HG02884 (cell line): ENCODE measurements around the gene PLD1.

Experiments used
- ATAC-seq: cut with Tn5 transposase; IDR thresholded peaks from one replicate; pipeline ENCODE4 v1.9.1; 2021; ENCODE audit warnings: mild to moderate bottlenecking, moderate library complexity; ENCODE audit not compliant: unreplicated experiment

Gene PLD1

DNA sequence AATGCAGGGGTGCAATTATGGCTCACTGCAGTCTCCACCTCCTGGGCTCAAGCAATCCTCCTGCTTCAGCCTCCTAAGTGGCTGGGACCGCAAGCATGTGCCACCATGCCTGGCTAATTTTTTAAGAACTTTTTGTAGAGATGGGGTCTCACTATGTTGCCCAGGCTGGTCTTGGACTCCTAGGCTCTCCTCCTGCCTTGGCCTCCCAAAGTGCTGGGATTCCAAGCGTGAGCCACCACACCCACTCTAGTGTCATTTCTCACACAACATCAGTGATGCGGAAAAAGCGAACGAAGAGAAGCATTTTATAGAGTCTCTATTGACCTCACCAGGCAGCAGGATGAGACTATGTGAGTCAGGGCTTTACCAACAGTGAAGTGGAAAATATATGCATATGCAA, 137.7 kb downstream of the PLD1 start:
- no peak for ATAC-seq

DNA sequence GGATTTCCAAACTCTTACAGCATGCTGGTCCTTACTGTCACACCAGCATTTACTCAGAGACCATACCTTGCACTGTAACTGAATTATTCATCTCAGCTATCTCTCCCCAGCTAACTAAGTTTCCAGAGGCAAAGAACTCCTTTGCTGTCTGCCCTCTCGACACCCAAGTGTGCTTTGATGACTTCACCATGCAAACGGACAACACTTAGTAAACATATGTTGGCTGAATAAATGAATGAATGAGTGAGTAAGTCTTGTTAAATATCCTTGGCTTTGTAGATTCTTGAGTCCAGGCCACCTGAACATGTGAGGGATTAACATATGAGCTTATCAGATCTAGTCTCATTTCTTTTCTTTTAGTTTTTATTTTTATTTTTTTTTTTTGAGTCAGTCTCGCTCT, 138.2 kb downstream of the PLD1 start:
- ATAC-seq: no peak

DNA sequence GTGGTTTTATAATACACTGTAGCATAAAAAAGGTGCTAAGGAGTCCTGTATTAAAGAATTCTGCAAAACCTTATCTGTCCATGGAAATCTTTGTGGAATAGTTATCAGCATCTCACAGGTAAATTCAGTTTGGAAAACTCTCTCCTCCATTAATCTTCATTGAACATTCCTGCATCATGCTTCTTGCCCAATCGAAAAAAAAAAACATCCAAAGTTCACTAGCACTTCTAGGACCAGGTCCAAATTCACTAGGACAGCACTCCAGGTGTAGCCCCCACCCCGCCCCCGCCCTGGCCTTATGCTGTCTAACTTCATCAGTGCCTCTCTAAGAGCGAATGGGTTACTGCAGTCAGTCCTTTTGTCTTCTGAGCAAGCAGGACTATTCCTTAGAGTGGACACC, 138.6 kb downstream of the PLD1 start:
- no peak for ATAC-seq

DNA sequence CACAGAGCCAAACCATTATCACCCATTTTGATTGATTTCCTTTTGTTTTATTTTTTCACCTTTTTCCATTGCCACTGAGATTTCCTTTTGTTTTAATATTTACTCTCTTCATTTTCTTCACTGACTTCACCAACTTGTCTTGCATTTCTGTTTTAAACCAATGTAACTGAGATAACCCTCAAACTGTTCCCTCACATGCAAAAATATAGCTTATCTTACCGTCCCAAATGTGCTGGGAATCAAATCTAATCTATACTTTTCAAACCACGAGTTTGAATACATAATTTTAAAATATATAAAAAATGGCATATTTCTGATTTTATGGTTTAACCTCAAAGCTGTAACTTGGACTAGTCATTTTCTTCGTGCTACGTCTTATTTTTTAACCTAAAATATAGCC, 143.8 kb downstream of the PLD1 start:
- ATAC-seq: no peak

DNA sequence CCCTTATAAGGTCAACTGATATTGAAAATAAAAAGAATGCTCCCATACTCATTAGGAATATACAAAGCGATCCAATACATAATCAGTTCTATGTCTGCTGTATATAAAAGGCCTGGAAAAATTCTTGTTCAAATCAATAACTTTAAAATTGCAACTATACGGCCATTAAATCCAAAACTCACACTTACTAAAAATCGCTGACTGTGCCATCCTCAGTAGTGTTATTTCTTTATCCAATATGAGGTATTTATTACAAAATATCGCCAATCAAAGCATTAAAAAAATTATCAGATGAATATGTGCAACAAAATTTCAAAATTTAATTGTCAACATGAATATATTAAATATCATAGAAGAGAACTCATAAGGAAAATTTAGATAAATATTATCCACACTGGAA, 146.5 kb downstream of the PLD1 start:
- ATAC-seq: no peak

DNA sequence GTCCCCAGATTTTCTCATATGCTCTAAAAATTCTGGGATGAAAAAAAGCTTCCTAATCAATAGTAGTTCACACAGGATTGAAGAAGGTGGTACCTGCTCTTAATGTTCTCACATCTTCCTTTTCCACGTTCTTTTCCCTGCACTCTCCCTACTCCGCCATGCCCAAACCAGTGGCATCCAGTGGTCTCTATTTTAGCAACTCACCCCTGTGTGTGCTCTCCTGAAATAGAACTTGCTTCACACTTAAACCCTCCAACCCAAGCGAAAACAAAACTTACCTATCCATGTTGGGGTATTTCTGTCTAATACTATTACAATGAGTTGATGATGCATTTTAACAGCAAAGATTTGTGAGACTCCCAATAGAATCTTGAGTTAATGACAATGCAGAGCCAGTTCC, 148.8 kb downstream of the PLD1 start:
- ATAC-seq: no peak

DNA sequence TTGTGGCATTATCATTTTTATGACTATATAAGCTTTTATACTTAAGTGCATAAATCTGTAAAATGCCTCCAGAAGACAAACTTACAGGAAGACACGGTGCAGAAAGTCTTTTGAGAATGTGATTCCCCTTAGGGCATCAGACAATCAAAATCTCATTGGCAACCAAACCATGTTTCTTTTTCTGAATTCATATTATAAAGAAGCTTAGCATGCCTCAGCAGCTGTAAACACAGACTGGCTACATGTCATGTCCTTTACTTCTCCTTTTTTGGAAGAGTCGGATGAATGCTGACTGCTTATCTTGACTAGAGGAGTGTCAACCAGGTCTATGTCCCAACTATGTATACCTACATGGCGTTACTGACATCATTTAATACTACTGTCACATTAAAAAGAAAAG, 150.1 kb downstream of the PLD1 start:
- no peak for ATAC-seq

DNA sequence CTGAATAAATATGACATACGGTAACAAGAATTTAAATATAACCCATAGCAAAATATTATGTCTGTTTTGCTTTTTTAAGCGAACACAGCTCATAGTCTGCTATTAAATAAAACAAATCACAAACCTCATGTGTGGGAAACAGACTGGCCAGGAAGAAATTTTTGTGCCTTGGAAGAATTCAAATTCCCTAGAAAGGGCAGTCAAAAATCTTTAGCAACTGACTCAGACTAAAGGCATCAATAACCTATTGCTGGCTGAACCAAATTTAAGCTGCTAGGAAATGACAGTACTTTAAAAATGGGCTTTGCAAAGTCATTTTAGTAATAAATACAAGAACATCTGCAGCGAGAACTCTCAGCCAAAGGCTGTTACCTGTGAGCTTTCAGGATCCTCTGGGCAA, 151.4 kb downstream of the PLD1 start:
- no peak for ATAC-seq

DNA sequence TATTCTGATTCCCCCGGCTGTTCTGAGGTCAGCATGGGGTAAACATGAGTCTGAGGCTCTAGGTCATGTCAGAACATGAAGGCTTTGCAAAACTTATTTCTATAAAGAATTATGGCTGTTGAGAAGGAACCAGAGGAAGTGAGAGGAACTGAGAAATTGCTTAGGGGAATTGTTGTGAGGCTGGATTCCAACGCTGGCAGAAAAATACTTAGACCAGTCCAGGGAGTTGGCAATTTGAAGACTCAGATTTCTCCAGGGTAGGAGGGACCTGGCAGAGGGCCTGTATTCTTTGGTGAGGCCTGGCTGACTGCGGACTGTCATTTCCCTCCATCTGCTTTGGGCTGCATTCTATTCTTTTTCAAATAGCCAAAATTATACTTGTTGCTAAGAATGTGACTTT, 155.5 kb downstream of the PLD1 start:
- no peak for ATAC-seq

DNA sequence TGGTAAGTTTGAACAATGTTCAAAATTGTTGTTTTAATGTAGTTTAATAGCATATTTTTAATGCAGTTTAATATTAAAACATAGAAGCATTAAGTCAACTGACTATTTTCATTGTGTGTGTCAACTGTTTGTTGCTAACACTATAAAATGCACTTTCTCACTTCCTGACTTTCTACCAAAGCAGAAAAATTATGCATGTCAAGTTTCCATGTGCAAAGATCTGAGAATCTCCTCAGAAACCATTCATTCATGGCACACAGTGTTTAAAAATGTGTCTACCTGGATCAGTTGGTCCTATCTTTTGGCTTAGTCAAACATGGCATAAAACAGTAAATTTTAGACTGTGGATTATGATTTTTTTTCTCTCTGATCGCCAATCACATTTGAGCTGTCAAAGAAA, 156.0 kb downstream of the PLD1 start:
- no peak for ATAC-seq

DNA sequence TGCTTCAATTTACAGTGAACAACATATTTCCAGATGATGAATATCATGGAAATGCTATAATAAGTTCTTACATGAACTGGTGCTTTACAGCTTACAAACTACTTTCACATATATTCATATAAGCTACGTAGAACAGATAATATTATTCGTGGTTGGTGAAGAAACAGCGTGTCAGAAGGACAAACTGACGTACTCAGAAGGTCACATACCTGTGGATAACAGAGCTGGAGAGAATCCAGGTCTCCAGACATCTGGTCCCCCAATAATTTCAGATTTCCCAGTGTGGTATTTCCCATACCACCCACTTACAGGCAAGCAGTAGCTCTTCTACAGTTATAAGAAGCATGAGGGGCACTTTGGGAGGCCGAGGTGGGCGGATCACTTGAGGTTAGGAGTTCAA, 156.6 kb downstream of the PLD1 start:
- ATAC-seq: no peak

DNA sequence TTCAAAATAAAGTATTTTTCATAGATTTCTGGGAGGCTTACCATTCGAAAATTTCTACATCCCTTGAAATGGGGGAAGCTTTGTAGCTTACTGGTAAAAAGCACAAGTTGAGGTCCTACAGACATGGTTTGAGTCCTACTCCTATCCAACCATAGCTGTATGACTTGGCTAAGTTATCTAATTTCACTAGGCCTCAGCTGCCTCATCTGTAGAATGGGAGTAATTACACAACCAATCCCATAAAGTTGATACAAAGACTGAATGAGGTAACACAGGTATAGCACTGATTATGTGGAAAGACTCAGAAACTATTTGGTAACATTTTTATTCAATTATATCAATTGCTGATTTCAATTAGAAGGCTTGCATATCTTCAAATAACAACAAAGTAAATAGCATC, 157.4 kb downstream of the PLD1 start:
- no peak for ATAC-seq

DNA sequence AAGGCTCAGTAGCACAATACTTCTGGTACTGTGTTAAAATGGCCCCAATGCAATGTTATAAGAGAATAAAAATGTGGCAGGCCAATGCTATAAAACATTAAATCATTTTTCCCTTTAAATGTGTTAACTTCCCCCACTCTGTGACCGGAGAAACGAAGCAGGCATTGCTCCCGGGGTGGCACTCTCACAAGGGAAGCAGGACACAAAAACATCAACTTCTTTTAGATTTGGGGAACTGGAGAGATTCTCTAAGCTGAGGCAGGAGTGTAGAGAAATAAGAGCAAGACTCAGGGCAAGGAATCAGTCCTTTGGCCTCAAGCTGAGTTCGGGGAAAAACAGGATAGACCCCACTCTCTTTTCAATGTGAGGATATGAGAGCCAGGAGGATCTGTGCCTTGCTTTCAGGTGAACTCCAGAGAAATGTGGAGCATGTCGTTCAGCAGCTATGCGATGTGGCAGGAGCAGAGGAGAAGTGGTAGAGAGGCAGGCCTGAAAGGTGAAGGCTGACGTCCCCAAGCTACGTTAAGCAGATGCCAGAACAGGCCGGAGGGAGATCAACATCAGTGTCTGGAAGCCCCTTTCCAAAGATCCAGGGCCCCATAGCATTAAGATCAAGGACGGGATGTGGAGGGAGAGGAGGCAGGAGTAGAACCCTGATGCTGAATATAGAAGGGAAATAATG, 160.2 kb downstream of the PLD1 start:
- ATAC-seq: no peak

DNA sequence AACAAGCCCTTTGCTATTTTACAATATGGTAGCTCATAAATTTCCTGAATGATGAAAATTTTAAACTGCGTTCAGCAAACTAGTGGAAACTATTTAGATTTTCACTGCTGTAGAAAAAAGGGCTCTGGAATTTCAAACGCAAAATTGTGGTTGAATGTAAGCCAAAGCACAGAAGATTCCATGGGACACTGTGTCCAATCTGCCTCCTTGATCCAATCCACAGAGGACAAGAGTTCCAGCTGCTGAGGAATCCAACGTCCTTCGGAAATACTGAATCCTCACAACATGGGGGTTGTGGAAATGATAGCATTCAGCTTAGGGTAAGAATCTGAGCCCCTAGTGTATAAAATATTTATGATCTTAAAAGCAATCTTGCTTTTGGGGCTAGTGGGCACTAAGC, 161.0 kb downstream of the PLD1 start:
- ATAC-seq: no peak

DNA sequence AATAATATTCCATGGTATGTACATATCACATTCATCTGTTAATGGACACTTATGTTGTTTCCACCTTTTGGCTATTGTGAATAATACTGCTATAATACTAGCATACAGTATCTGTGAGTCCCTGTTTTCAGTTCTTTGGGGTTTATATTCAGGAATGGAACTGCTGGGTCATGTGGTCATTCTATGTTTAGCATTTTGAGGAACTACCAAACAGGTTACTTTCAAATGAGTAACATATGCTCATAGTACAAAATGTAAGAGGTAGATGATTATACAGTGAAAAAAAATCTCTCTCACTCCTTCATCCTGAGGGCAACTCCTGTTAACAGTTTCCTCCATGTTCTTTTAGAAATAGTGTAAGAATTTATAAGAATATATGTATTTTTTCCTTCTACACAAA, 162.2 kb downstream of the PLD1 start:
- no peak for ATAC-seq

DNA sequence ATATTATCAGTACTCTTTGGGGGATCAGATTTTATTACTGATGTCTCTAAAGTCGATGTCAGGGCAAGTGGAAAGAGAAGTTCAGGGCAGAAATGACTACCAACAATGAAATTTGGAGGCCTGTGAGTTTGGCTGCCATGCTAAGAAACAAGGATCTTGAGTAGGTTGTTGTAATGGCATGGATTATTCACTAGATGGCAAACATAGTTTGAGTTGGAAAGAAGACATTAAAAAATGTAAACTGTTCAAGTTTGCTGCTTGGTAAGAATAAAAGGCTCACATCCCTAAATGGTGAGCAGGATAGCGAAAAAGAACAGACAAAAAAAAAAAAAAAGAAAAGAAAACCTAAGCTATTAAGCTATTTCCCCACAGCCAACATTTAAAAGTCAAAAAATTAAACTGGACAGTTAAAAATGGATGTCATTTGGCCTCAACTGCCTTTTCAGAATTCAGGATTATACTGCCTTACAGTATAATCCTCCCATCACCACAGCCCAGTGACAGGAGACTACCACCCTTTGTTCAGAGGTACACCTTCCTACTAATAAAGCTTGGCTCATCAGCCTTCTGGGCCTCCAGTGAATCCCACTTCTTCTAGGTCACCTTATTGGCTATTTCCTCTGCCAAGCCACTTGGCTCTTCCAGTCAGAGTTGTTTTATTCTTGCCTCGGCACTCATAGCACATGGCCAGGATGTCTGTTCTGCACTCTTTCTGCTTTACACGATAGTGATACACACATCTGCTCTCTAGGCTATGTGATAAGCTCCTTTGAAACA, 163.7 kb downstream of the PLD1 start:
- ATAC-seq: no peak

DNA sequence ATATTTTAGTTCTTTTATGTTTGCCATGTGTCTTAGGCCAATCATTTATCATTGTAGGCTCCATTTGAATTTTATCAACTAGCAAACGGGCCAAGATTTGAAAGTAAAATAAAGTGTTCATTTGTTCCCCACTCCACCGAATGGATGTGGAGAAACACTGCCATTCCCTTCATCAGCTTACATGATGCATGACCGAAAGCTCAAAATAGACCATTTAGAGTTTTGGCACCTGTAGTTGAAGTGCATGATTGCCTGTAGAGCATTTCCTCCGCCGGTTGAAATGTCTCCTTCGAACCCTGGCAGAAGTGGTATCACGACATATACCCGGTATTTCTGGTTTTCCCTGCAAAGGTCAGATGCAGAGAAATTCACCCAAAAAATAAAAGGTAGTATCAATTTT, 165.6 kb downstream of the PLD1 start:
- no peak for ATAC-seq

DNA sequence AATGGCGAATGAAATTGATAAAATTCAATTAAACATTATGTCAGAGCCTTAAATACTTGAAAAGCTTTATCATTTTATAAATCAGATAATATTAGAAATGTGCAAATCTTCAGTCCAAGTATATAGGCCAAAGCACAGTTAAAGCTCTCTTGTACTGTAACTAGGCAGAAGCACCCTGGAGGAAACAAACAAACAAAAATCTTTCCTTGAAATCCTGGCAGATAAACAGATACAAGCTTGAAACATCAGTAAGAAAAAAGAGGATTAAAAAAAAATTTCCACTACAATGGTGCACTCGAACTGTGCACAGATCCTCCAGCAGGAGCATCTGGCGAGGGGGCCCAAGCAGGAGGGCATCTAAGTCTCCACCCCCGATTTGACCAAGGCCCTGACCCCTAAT, 166.6 kb downstream of the PLD1 start:
- ATAC-seq: no peak

DNA sequence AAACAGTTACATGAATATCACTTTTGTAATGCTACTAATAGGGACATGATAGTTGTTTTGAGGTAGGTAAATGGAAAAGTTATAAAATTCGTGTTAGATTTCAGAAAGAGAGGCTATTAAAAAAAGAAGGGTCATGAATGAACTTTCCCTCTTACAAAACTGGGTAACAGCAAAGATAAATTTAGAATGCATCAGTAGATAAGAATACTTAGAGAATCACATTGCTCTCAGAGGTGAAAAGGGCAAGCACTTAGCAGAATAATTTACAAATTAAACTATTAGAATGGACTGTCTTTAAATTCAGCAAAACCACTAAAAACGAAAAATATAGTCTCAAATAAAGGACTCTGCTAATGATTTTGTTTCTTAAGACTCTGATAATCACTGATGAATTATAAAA, 167.2 kb downstream of the PLD1 start:
- no peak for ATAC-seq

DNA sequence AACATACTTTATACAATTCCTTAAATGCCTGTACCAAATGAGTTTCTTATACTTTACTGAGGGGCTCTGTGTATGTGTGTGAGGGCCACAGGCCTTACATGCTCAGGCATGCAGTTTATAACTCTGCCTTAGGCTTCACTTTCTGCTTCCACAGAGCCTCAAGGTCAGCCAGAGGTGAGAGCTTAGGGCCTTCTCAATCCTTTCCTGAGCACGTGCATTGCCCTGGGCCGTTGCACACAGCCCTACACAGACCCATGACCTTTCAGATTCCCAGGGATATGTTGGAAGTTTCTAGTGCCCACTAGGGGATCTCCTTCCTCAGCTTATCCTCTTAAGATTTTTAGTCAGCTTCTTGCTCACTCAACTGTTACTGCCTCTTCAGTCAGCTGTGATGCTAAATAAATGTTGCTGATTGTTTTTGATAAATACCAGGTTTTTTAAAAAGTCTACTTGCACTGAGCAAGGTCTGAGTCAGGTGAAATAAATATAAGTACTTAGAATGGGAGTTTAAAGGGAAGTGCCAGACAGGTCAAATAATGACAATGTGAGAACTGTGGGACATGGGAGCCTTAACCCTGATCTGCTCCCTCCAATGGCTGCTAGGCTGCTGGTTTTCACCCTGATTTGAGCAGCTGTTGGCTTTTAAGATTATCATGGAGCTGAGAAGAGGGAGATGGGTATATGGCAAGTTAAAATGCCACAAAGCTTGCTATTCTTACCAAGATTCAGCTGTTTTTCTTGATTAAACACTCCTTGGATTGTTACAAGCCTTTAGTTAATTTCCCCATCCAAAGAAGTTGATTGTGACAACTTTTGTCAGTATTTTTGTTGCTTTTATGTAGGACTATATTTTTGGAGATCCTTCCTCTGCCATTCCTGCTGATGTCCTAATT, 169.5 kb downstream of the PLD1 start:
- no peak for ATAC-seq

DNA sequence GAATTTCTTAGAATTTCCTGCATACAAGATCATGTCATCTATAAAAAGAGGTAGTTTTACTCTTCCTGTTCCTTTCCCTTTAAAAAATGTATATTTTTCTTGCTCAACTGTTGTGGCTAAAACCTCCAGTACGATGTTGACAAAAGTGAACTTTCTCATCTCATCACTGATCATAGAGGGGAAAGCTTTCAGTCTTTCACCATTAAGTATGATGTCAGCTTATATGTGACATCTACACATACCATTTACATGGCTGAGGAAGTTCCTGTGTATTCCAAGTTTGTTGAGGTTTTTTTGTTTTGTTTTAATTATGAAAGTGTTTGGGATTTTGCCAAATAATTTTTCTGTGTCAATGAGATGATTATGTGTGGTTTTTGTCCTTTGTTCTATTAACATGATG, 173.6 kb downstream of the PLD1 start:
- ATAC-seq: no peak

DNA sequence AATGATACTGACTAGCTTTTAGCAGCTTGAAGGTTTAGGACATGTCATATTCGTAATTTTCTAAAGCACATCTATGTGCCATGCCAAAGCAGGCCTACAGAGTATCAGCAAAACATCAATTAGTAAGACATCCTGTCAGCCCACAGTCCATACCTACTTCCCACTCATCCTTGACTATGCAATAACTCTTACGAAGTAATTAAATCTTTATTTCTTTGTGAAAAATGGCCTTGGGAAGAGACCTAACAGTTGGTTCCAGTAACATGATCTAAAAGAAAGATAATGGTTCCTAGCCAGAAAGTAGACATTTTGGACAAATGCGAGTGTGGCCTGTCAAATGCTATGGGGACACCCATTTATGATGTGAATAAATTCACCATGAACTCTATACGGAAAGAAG, 177.5 kb downstream of the PLD1 start:
- no peak for ATAC-seq
